SW 1271 (cell line): ENCODE results near the gene TTPAL.

ENCODE experiments used
- DNase-seq, 2 experiments: peaks; one replicate each; lab custom pipeline; 2025; lab: John Stamatoyannopoulos, UW

Gene TTPAL

DNA sequence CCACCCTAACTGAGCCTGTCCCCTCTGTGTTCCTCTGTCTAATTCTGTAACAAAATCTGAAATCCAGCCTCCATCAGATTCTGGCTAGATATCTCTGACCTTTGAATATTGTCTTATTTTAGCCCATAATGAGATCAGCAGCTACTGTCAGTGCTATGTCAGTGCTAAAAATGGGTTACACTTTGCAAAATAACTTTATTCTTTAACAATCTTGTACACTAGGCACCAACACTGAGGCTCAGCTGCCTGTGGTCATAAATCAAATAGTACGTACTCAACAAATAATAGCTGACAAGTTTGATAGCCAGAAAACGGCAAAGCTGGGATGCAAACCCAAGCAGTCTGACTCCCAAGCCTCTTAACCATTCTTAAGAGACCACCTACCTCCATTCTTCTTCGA lies 22.1 kb downstream of the TTPAL start:
- DNase-seq: no peak

DNA sequence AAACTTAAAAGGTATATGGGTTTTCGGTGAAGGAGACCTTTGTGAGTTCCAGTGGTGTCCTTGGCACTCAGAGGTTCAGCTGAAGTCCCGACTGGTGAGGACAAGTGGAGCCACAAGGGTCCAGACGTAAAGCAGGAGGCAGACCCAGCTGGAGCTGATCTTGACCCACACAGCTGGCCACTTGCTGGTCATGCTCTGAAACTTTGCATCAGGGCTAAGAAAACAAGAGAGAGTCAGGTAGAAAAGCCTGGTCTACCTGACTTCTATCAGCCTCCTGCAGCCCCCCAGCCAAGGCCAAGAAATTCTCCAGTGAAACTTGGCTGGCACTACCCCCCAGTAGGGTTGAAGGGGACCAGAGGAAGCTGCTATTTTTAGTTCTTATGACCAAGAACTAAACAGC lies 24.5 kb downstream of the TTPAL start:
- DNase-seq: no peak

DNA sequence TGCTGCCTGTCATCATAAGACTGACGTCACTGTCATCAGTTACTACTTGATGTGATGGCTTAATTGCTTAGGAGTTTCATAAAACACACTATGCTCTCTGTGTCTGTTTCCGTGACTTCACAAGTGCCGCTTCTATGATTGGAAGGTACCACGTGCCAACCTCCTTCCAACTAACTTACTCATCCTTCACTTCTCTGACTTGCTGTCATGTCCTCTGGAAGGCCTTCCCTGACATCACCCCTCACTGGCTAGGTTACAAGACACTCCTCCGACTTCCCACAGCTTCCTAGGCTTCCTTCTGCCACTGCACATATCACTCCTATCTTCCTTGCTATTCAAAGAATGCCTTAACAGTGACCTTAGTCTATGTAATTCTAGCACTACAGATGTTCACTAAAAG lies 25.8 kb downstream of the TTPAL start:
- no peak for DNase-seq

DNA sequence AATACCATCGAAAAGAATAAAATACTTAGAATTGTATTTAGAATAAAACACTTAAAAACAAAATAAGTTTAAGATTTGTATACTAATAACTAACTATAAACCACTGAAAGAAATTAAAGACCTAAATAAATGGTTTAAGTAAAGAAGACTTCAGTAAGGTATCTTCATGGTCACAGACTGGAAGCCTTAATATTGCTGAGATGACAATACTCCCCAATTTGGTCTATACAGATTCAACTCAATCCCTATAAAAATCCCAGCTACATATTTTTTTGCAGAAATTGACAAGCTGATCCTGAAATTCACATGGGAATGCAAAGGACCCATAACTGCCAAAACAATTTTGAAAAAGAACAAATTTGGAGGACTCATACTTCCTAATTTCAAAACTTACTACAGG lies 27.3 kb downstream of the TTPAL start:
- no peak for DNase-seq

DNA sequence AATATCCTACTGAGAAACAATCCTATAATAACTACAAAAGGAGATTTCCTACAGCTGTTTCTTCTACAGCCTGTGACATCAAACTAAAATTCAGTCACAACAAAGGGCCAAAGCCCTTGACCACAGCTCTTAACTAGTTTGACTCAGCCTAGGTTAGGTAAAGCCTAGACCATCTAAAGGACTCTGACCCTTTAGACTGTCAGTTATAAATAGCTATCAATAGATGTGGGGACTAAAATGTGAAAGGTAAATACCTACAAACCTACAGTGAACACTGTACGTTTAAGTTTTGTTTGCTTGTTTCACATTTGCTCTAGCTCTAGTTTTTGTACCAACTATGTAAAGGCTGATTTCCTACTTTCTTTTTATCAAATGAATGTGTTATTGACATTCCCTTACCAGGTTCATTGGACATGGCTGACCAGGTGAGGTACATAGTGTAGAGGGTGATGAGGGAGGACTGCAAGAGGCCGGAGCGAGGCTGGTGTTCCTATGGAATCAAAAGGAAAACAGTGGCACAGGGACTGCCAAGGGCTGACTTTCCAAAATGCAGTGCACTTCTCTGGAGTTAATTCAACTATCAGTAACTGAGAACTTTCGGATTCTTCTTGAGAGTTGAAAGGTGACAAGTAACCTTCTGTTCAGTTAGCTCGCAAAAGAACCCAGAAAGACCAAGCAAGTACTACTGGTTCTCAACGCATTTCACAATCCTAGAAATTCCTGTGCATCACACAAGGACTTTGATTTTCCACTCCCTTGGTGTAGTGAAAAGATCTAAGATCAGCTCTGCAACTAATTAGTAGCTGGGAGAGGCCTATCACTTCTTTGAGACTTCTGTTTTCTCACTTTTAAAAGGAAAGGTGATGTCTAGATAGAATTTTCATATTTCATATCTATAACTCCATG lies 29.0 kb downstream of the TTPAL start:
- no peak for DNase-seq

- DNase-seq: no peak
Measured at GRCh38 chr20:44509762-44510161, 34.1 kb downstream of the TTPAL start.

- no peak for DNase-seq
Measured at GRCh38 chr20:44513871-44514270, 38.2 kb downstream of the TTPAL start.

- no peak for DNase-seq
Measured at GRCh38 chr20:44516491-44516890, 40.8 kb downstream of the TTPAL start.

DNA sequence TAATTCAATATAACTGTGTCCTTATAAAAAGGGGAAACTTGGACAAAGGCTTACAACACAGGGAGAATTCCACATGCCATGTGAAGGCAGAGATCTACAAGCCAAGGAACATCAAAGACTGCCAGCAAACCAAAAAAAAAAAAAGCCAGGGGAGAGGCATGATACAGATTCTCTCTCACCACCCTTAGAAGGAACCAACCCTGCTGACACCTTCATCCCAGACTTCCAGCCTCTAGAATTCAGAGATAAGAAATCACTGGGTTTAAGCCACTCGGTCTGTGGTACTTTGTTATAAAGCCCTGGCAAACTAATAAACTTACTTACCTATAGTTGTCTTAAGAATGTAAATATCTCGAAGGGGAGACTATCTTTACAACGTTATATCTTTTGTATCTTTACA lies 41.8 kb downstream of the TTPAL start:
- DNase-seq: no peak

DNA sequence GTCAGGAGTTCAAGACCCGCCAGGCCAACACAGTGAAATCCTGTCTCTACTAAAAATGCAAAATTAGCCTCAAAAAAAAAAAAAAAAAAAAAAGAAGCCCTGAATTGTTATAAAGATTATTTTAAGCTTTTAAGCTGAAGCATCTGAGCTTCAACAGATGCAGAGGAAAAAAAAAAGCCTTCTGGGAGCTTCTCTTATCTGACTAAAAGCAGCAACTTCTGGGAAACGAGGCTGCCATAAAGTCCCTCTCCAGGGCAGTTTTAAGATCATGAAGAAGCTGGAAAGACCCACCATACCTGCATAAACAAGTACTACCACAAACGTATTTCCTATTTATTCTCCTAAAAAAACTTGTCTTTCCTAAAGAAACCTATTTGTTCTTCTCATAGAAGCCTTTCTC lies 42.6 kb downstream of the TTPAL start:
- no peak for DNase-seq

GRCh38 chr20:44520881-44521280 lies 45.2 kb downstream of the TTPAL start:
- no peak for DNase-seq

GRCh38 chr20:44521484-44522481 lies 46.1 kb downstream of the TTPAL start, which contains the start of gene SERINC3:
Gene SERINC3, minus strand, starts transcription at chr20:44522070. Its CDS starts 119 bp downstream, at chr20:44521951.
- DNase-seq: peak; percentile 82 to 91

DNA sequence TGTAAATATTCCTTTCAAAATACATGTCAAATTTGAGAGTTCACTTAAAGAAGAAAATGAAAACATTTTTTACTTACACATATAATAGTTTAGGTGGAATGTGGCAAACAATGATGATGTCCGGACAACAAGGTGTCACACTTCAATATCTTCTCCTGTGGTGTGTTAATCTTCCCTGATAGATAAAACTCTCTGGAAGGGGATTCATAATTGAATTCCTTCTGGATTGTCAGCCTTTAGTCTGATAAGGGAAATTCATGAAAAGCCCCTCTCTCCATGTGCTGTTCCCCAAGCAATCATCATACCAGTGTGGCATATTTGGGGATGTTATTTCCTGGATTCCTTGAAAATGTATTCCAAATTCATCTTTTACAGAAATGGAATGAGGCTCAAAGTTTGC lies 47.2 kb downstream of the TTPAL start:
- no peak for DNase-seq

DNA sequence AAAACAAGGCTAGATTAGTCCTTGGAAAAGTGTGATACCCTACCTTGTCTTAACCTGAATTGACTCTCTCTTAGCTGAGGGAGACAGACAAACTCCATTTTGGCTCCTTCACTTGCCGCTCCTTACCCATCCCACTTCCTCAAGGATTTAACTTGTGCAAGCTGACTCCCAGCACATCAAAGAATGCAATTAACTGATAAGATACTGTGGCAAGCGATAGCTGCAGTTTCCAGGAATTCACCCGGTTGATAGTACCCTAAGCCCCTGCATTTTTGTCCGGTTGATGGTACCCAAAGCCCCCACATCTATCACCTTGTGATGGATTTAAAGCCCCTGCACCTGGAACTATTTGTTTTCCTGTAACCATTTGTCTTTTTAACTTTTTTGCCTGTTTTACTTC lies 48.1 kb downstream of the TTPAL start:
- no peak for DNase-seq

GRCh38 chr20:44526129-44526528 lies 50.5 kb downstream of the TTPAL start:
- peak in 1 of 2 experiments; percentile 61 for DNase-seq

- DNase-seq: no peak
Measured at GRCh38 chr20:44527716-44528199, 52.1 kb downstream of the TTPAL start.

- no peak for DNase-seq
Measured at GRCh38 chr20:44528309-44528708, 52.6 kb downstream of the TTPAL start.

GRCh38 chr20:44532259-44532980 lies 56.7 kb downstream of the TTPAL start:
- no peak for DNase-seq

DNA sequence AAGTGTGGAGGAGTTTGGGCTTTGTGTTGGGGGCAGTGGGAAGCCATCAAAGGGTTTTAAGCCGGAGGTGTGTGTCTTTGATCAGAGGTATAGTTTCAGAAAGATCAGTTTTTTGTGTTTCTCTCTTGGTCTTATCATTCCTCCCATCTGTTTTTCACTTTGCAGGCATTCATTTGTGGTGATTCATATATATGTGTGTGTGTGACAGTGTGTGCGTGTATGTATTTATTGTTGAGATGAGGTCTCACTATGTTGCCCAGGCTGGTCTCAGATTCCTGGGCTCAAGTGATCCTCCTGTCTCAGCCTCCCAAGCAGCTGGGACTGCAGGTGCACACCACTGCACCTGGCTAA lies 57.3 kb downstream of the TTPAL start:
- DNase-seq: peak in 1 of 2 experiments; percentile 19

- DNase-seq: no peak
Measured at GRCh38 chr20:44533928-44534327, 58.3 kb downstream of the TTPAL start.

- DNase-seq: no peak
Measured at GRCh38 chr20:44536175-44536574, 60.5 kb downstream of the TTPAL start.

DNA sequence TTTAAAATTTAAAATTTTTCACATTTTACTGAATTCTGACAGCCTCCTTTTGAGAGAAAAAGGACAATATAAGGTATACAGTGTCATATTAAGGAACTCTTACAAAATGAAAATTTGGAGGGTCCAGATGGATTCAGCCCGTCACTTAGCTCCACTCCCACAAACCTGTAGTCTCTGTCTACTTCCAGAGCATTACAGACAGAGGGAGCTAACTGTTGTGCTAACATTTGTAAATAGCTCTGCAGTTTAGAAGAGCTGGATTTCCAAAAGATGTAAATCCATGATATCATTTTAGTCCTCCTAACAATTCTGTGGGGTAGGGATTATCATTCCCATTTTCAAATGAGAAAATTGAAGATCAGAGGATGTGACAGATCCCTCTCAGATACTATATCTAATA lies 62.3 kb downstream of the TTPAL start:
- no peak for DNase-seq
